Muscle layer of duodenum (tissue), 2 donors: ENCODE measurements around the gene EIF5.
A peak's percentile ranks its signal among the peaks of the same experiment; 100 is the strongest.

Source experiments
- H3K27ac ChIP-seq: one replicate; pipeline ENCODE4 v1.7.0; 2013; ENCODE audit warnings: mild to moderate bottlenecking, low read length
- H3K27me3 ChIP-seq: one replicate; pipeline ENCODE4 v1.7.0; 2013; ENCODE audit warnings: low read depth, mild to moderate bottlenecking, control low read depth, low read length
- H3K36me3 ChIP-seq, 2 donors: one replicate each; pipeline ENCODE4 v1.7.0; 2013; ENCODE audit warnings: low read length in 2 of 2, control low read depth in 1 of 2, mild to moderate bottlenecking in 1 of 2; ENCODE audit not compliant: insufficient read depth in 2 of 2, control insufficient read depth in 1 of 2
- H3K4me1 ChIP-seq, 2 donors: one replicate each; pipeline ENCODE4 v1.7.0; 2013; ENCODE audit warnings: low read length in 2 of 2, mild to moderate bottlenecking in 2 of 2, control low read depth in 1 of 2, moderate library complexity in 1 of 2; ENCODE audit not compliant: insufficient read depth in 2 of 2, control insufficient read depth in 1 of 2
- H3K4me3 ChIP-seq, 2 donors: one replicate each; pipeline ENCODE4 v1.7.0; 2013; ENCODE audit warnings: low read length in 2 of 2, low read depth in 1 of 2, mild to moderate bottlenecking in 1 of 2
- H3K9me3 ChIP-seq, 2 donors: one replicate each; pipeline ENCODE4 v1.7.0; 2013; ENCODE audit warnings: low read length in 2 of 2, control low read depth in 1 of 2, mild to moderate bottlenecking in 1 of 2; ENCODE audit not compliant: control insufficient read depth in 1 of 2
- donor health status: healthy.

The EIF5 gene

GRCh38 chr14:103328941-103329340, 5.1 kb upstream of the EIF5 start:
- Histone ChIP-seq H3K36me3 (peaks cover 0 to 8% of the 10 kb centered on the region in 2 donors), H3K4me1 (peaks cover 5 to 9% of the 10 kb centered on the region in 2 donors), H3K27ac (no peak overlapping the region), H3K27me3 (no peaks in the 10 kb centered on the region), H3K9me3 (no peaks in the 10 kb centered on the region), H3K4me3 (no peak overlapping the region)

DNA sequence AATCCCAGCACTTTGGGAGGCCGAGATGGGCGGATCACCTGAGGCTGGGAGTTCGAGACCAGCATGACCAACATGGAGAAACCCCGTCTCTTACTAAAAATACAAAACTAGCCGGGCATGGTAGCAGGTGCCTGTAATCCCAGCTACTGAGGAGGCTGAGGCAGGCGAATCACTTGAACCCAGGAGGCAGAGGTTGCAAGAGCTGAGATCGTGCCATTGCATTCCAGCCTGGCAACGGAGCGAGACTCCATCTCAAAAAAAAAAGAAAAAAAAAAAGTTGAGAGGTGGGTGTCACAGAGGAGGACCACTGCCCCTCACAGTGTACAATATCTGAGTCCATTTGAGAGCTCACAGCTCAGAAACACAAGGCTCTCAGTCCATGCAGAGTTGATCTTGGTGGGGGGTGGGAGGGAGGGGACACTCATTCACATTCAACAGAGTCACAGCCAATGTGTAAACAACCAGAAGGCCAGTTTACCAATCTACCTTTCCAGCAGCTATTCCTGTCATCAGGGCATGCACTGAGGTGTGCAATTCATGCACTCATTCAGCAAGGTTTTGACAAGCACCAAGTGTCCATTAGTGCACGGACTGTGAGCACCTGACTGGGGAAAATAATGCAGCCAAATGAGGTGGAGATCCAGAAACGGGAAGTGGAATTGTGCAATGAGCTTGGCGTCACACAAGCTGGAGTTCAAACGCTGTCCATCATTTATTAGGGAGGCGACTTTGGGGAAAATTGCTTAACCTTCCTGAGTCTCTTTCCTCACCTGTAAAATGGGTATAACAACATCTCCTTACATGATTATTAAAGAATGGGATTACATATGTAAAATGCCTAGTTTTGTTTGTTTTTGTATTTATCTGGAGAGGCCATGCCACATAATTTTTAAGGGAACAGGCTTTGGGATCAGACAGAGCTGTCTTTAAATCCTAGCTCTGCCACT, 4.4 kb upstream of the EIF5 start:
- no peaks in the 10 kb centered on the region for H3K9me3 ChIP-seq
- H3K27me3 ChIP-seq = no peaks in the 10 kb centered on the region
- peaks cover 0 to 12% of the 10 kb centered on the region in 2 donors for H3K36me3 ChIP-seq
- H3K4me1 ChIP-seq = peaks cover 5 to 9% of the 10 kb centered on the region in 2 donors
- no peak overlapping the region for H3K4me3 ChIP-seq
- no peak overlapping the region for H3K27ac ChIP-seq

GRCh38 chr14:103330536-103330935, 3.5 kb upstream of the EIF5 start:
- no peak overlapping the region for H3K27ac ChIP-seq
- no peaks in the 10 kb centered on the region for H3K27me3 ChIP-seq
- H3K4me3 ChIP-seq = no peak overlapping the region
- no peaks in the 10 kb centered on the region for H3K9me3 ChIP-seq
- H3K36me3 ChIP-seq = peaks cover 2 to 15% of the 10 kb centered on the region in 2 donors
- H3K4me1 ChIP-seq = peaks cover 5 to 15% of the 10 kb centered on the region in 2 donors

GRCh38 chr14:103332143-103332919, 1.7 kb upstream of the EIF5 start:
- H3K27me3 ChIP-seq = no peaks in the 10 kb centered on the region
- peak overlapping the region; percentile 1 for H3K27ac ChIP-seq
- peaks cover 9 to 25% of the 10 kb centered on the region in 2 donors for H3K4me1 ChIP-seq
- peaks cover 20 to 32% of the 10 kb centered on the region in 2 donors for H3K36me3 ChIP-seq
- H3K9me3 ChIP-seq = no peaks in the 10 kb centered on the region
- H3K4me3 ChIP-seq = no peak overlapping the region

- peaks cover 44 to 58% of the 10 kb centered on the region in 2 donors for H3K36me3 ChIP-seq
- peak overlapping the region; percentile 89 to 95 for H3K4me3 ChIP-seq
- no peaks in the 10 kb centered on the region for H3K9me3 ChIP-seq
- H3K4me1 ChIP-seq = peaks cover 9 to 25% of the 10 kb centered on the region in 2 donors
- no peaks in the 10 kb centered on the region for H3K27me3 ChIP-seq
- H3K27ac ChIP-seq = peak overlapping the region; percentile 99
These were observed 896 bp downstream of the EIF5 start for GRCh38 chr14:103334644-103335622.

GRCh38 chr14:103336191-103336590, 2.2 kb downstream of the EIF5 start:
- Histone ChIP-seq H3K4me3 (peak overlapping the region; percentile 89 to 95), H3K36me3 (peaks cover 57 to 71% of the 10 kb centered on the region in 2 donors), H3K9me3 (no peaks in the 10 kb centered on the region), H3K4me1 (peaks cover 9 to 25% of the 10 kb centered on the region in 2 donors), H3K27ac (no peak overlapping the region), H3K27me3 (no peaks in the 10 kb centered on the region)

- Histone ChIP-seq H3K36me3 (peaks cover 73 to 87% of the 10 kb centered on the region in 2 donors), H3K27ac (no peak overlapping the region), H3K27me3 (no peaks in the 10 kb centered on the region), H3K4me3 (no peak overlapping the region), H3K9me3 (no peaks in the 10 kb centered on the region), H3K4me1 (peaks cover 4 to 18% of the 10 kb centered on the region in 2 donors)
These were observed 3.8 kb downstream of the EIF5 start for GRCh38 chr14:103337794-103338193.

DNA sequence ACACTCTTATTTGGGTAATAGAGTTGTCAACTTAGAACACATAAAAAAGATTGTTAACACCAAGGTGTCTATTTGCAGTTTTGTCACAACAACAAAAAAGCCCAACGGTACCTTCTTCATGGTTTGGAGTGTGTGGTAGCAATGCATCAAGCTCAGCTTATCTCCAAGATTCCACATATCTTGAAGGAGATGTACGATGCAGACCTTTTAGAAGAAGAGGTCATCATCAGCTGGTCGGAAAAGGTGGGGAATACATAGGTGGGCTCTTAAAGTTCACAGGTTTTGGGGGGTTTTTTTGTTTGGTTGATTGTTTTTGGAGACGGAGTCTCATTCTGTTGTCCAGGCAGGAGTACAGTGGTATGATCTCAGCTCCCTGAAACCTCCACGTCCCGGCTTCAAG, 5.5 kb downstream of the EIF5 start:
- H3K4me1 ChIP-seq = peaks cover 4 to 15% of the 10 kb centered on the region in 2 donors
- H3K27me3 ChIP-seq = no peaks in the 10 kb centered on the region
- H3K4me3 ChIP-seq = no peak overlapping the region
- H3K36me3 ChIP-seq = peaks cover 90 to 93% of the 10 kb centered on the region in 2 donors
- H3K9me3 ChIP-seq = no peaks in the 10 kb centered on the region
- no peak overlapping the region for H3K27ac ChIP-seq

GRCh38 chr14:103340480-103341212, 6.6 kb downstream of the EIF5 start:
- no peaks in the 10 kb centered on the region for H3K27me3 ChIP-seq
- no peak overlapping the region for H3K4me3 ChIP-seq
- H3K9me3 ChIP-seq = no peaks in the 10 kb centered on the region
- peaks cover 4 to 9% of the 10 kb centered on the region in 2 donors for H3K4me1 ChIP-seq
- no peak overlapping the region for H3K27ac ChIP-seq
- H3K36me3 ChIP-seq = peaks cover 87 to 91% of the 10 kb centered on the region in 2 donors
